Neural progenitor cell (in vitro differentiated cells): ENCODE results near the gene TP53BP1.

Experiments used
- CTCF ChIP-seq: fragments of 200-600 bp; sonication (generic); IDR thresholded peaks from 2 replicates; pipeline ENCODE4 v1.5.1; 2017; ENCODE audit warnings: antibody characterized with exemption, mild to moderate bottlenecking
- EZH2 ChIP-seq: fragments of 200-600 bp; sonication (generic); IDR thresholded peaks from 2 replicates; pipeline ENCODE4 v1.6.1; 2017; ENCODE audit warnings: antibody characterized with exemption, mild to moderate bottlenecking, moderate library complexity
- EZH2phosphoT487 ChIP-seq: fragments of 200-600 bp; sonication (generic); IDR thresholded peaks from 2 replicates; pipeline ENCODE4 v1.6.1; 2017; ENCODE audit warnings: antibody characterized with exemption

GRCh38 chr15:43463507-43463906, 29.4 kb downstream of the TP53BP1 start:
- no peak for TF ChIP-seq CTCF
- no peak for TF ChIP-seq EZH2
- TF ChIP-seq EZH2phosphoT487, result no peak
